Mesangial cell (primary cell): ENCODE measurements around the gene RNF4. TPM values are rescaled to one million over a fixed set of nuclear protein-coding genes. Genes with fewer than 3 reads are reported as not detected.

Source experiments
- total RNA-seq: library from RNA; depleted of rRNA; stranded (reverse); fragments of >200 nt; gene quantifications from 2 replicates; pipeline ENCODE4 v1.2.3, GENCODE V29; 2015

Gene RNF4
- 49.8 and 62.2 TPM in 2 replicates for total RNA-seq

GRCh38 chr4:2468456-2469191, at the start of gene RNF4:
RNF4 (plus strand) TSS chr4:2469106; CDS start chr4:2490494, 21,388 bp downstream.

GRCh38 chr4:2536193-2537010, 67.5 kb downstream of the RNF4 start, which contains the start of gene FAM193A:
FAM193A (plus strand) TSS chr4:2536647; CDS start chr4:2536916, 269 bp downstream.

Other genes starting within 250 kb of the RNF4 start
- 4.1 and 6.0 TPM in 2 replicates for gene HAUS3, start 227.0 kb upstream of the RNF4 start, total RNA-seq
- gene POLN, start 227.0 kb upstream of the RNF4 start, total RNA-seq, result 0.16 and 0.38 TPM in 2 replicates
- gene MXD4, start 207.0 kb upstream of the RNF4 start, total RNA-seq, result 23.5 and 77.1 TPM in 2 replicates
- 2.8 and 8.5 TPM in 2 replicates for gene ZFYVE28, start 50.5 kb upstream of the RNF4 start, total RNA-seq
- gene CFAP99, start 50.2 kb upstream of the RNF4 start, total RNA-seq, result not detected in 2 replicates
- 10.6 and 17.0 TPM in 2 replicates for gene FAM193A, start 67.5 kb downstream of the RNF4 start, total RNA-seq